Activated T-cell treated with anti-CD3 and anti-CD28 coated beads, Interleukin-2, amount 50 U/mL, for 4 hours (primary cell): ENCODE measurements around the gene INO80. TPM values are rescaled to one million over a fixed set of nuclear protein-coding genes. Genes with fewer than 3 reads are reported as not detected.
"Not testable (repeated sequence)": the region's sequence is repeated elsewhere in the genome, so short reads cannot be mapped to it uniquely, and the experiment has no call there.

Experiments used
- ATAC-seq, 2 donors: fragments of 200-7000 bp; cut with Tn5 transposase; one replicate each; pipeline ENCODE4 v1.10.0; 2021
- DNase-seq: peaks from one replicate; pipeline ENCODE4 v3.0.0-alpha.2; 2020
- H3K27me3 Mint-ChIP-seq: one replicate; pipeline ENCODE4 v1.8.0; 2021; ENCODE audit warnings: low read depth, mixed read lengths
- H3K36me3 Mint-ChIP-seq: one replicate; pipeline ENCODE4 v1.8.0; 2022; ENCODE audit warnings: mixed read lengths; ENCODE audit not compliant: insufficient read depth
- H3K4me1 Mint-ChIP-seq: one replicate; pipeline ENCODE4 v1.8.0; 2021; ENCODE audit warnings: low read depth, mixed read lengths
- H3K4me3 Mint-ChIP-seq: one replicate; pipeline ENCODE4 v1.8.0; 2021; ENCODE audit warnings: mild to moderate bottlenecking, moderate library complexity, mixed read lengths
- H3K9me3 Mint-ChIP-seq: one replicate; pipeline ENCODE4 v1.8.0; 2021; ENCODE audit warnings: mixed read lengths
- total RNA-seq, 3 donors: library from RNA; stranded (reverse); gene quantifications; one replicate each; pipeline ENCODE4 v1.2.1, GENCODE V29; 2021

The INO80 gene, protein sequence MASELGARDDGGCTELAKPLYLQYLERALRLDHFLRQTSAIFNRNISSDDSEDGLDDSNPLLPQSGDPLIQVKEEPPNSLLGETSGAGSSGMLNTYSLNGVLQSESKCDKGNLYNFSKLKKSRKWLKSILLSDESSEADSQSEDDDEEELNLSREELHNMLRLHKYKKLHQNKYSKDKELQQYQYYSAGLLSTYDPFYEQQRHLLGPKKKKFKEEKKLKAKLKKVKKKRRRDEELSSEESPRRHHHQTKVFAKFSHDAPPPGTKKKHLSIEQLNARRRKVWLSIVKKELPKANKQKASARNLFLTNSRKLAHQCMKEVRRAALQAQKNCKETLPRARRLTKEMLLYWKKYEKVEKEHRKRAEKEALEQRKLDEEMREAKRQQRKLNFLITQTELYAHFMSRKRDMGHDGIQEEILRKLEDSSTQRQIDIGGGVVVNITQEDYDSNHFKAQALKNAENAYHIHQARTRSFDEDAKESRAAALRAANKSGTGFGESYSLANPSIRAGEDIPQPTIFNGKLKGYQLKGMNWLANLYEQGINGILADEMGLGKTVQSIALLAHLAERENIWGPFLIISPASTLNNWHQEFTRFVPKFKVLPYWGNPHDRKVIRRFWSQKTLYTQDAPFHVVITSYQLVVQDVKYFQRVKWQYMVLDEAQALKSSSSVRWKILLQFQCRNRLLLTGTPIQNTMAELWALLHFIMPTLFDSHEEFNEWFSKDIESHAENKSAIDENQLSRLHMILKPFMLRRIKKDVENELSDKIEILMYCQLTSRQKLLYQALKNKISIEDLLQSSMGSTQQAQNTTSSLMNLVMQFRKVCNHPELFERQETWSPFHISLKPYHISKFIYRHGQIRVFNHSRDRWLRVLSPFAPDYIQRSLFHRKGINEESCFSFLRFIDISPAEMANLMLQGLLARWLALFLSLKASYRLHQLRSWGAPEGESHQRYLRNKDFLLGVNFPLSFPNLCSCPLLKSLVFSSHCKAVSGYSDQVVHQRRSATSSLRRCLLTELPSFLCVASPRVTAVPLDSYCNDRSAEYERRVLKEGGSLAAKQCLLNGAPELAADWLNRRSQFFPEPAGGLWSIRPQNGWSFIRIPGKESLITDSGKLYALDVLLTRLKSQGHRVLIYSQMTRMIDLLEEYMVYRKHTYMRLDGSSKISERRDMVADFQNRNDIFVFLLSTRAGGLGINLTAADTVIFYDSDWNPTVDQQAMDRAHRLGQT (N-terminal part only)
- 10 to 100 TPM; 39.2 to 42.0 (median 40.5) TPM for total RNA-seq

DNA sequence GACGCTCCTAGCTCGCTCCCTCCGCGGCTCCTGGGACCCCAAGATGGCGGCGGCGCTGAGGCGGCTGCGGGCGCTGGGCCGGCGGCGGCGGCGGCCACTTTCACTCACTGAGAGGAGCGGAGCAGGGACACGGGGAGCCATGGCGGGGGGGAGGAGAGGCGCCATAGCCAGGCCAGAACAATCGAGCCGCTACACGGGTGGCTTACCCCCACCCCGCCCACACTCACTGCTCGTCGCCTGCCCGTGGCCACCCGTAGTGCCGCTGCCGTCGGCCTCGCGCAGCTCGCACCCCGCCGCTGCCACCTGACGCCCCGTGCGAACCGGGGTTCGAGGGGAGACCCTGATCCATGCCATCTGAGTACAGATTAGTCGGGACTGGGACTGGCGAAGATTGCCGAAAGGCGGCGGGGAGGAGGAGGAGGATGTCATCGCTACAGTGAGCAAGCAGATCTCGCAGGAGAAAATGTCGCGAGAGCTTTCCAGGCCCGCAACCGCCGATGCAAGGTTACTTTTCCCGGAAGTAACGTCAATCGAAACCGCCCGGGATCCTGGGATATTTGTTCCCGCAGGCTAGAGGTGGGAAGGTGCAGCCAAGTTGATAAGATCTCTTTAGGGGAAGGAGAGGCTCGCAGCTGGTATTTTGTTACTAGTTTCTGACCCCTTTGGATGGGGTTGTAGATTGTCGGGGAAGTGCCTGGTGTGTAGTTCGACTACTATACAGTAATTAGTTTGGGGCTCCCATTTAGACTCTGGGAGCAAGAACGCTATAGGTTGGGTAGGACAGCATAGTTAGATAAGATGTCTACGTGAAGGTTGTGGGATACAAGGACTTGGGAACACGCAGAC lies at the start of gene INO80:
TSS of gene INO80 (minus strand) at position 165 of the 846 bp plus-strand sequence. CDS start 19,970 bp downstream, outside the sequence.
- ATAC-seq (peak; percentile 77 to 79), DNase-seq (peak; percentile 95)
- Mint-ChIP-seq H3K36me3 (peaks cover 6% of the 10 kb centered on the region), H3K4me1 (peaks cover 18% of the 10 kb centered on the region), H3K9me3 (no peaks in the 10 kb centered on the region), H3K27me3 (no peaks in the 10 kb centered on the region), H3K4me3 (peak within 1 kb of the TSS; percentile 94)

DNA sequence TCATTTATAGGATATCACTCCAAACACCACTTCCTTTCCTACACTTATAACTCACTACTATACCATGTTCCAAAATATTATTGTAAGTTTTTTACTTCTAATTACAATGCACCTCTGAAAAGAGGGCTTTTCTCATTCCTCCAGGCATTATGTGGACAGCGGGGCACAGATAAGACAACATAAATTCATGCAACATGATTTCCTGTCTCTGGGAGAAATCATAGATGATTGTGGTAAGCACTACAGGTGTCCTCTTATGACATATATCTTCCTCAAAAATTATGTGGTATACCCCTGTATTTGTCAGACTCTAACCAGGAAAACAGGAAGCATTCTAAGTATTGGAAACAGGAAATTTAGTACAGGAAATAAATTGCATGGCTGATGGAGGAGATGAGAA lies 45.7 kb upstream of the INO80 start:
- H3K4me3 Mint-ChIP-seq, result no peak overlapping the region
- no peak for DNase-seq
- H3K36me3 Mint-ChIP-seq, result no peaks in the 10 kb centered on the region
- no peak for ATAC-seq
- H3K27me3 Mint-ChIP-seq, result no peaks in the 10 kb centered on the region
- H3K9me3 Mint-ChIP-seq, result no peaks in the 10 kb centered on the region
- H3K4me1 Mint-ChIP-seq, result peaks cover 9% of the 10 kb centered on the region

DNA sequence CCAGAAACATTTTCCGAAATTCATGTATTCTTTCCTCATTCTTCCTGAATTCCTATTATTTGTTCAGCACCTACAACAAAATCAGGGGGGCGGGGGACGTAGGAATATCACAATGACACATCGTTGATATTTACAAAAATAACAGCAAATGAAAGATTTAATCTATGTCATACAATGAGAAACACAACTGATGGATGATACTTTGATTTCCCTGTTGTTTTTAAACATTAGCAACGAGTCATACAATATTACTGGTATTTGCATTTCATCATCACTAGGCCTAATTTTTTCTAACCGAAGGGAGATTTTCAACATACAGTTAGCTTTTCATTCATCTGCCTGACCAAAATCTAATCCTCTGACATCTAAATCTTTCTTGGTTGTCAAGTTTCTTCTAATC lies 45.3 kb upstream of the INO80 start:
- H3K36me3 Mint-ChIP-seq, result no peaks in the 10 kb centered on the region
- H3K4me1 Mint-ChIP-seq, result peaks cover 9% of the 10 kb centered on the region
- no peak overlapping the region for H3K4me3 Mint-ChIP-seq
- H3K9me3 Mint-ChIP-seq, result no peaks in the 10 kb centered on the region
- ATAC-seq (no peak), DNase-seq (no peak)
- no peaks in the 10 kb centered on the region for H3K27me3 Mint-ChIP-seq

DNA sequence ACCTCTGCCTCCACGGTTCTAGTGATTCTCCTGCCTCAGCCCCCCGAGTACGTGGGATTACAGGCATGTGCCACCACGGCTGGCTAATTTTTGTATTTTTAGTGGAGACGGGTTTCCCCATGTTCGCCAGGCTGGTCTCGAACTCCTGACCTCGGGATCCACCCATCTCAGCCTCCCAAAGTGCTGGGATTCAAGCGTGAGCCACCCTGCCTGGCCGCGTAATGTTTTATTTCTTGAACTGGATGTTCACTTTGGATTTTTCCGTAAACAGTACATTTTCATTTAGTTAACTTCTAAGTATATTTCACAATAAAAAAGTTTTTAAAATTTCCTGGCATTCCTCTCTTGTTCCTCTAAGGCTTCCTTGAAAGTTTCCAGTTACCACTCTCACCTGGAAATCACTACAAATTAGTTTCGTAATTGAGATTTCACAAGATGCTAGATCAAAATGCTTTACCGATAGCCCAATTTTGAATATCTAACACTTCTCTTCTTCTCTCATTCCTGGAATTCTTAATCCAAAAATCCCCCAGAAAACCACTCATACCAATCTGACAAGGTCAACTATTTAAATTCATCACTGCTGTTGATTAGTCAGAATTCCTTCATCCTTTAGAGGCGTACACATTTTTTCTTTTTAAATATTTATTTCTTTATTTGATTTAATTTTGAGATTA lies 44.7 kb upstream of the INO80 start:
- Mint-ChIP-seq H3K4me3 (no peak overlapping the region), H3K36me3 (no peaks in the 10 kb centered on the region), H3K4me1 (peaks cover 9% of the 10 kb centered on the region), H3K27me3 (no peaks in the 10 kb centered on the region), H3K9me3 (no peaks in the 10 kb centered on the region)
- no peak for ATAC-seq
- no peak for DNase-seq

DNA sequence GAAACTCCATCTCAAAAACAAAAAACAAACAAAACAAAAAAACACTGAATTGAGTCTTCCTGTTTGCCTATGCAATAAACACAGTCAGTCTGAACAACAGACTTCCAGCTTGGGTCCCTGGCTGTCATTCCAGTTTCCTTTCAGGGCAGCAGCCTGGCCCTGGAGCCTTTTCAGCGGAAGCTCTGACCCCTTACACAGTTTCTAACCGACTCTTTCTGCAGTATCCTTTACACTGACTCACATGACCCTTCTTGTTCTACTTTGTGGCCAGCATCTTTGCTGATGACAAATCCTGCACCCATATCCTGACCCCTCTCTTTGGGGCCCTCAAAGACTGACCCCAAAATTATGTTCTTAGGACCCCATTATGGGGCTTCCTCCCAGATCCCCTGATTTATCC lies 38.3 kb upstream of the INO80 start:
- no peak for DNase-seq
- Mint-ChIP-seq H3K9me3 (no peaks in the 10 kb centered on the region), H3K27me3 (no peaks in the 10 kb centered on the region)

DNA sequence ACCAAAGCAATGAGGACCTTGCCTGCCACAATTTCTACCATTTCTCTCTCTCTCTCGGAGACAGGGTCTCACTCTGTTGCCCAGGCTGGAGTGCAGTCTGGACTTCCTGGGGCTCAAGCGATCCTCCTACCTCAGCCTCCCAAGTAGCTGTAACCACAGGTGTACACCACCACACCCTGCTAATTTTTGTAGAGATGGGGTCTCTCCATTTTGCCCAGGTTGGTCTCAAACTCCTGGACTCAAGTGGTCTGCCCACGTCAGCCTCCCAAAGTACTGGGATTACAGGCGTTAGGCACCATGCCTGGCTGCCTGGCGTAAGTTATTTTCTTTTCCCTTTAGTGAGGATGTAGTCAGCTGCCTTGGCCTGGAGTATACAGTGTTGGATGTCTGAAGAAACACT lies 37.7 kb upstream of the INO80 start:
- ATAC-seq, result no peak
- no peaks in the 10 kb centered on the region for H3K36me3 Mint-ChIP-seq
- DNase-seq, result no peak
- H3K4me1 Mint-ChIP-seq, result peaks cover 8% of the 10 kb centered on the region
- H3K4me3 Mint-ChIP-seq, result no peak overlapping the region
- no peaks in the 10 kb centered on the region for H3K27me3 Mint-ChIP-seq
- H3K9me3 Mint-ChIP-seq, result no peaks in the 10 kb centered on the region

More for the DNA sequence above, 38.3 kb upstream of the INO80 start:
- Mint-ChIP-seq H3K4me3 (no peak overlapping the region), H3K4me1 (peaks cover 8% of the 10 kb centered on the region), H3K36me3 (no peaks in the 10 kb centered on the region)
- no peak for ATAC-seq

DNA sequence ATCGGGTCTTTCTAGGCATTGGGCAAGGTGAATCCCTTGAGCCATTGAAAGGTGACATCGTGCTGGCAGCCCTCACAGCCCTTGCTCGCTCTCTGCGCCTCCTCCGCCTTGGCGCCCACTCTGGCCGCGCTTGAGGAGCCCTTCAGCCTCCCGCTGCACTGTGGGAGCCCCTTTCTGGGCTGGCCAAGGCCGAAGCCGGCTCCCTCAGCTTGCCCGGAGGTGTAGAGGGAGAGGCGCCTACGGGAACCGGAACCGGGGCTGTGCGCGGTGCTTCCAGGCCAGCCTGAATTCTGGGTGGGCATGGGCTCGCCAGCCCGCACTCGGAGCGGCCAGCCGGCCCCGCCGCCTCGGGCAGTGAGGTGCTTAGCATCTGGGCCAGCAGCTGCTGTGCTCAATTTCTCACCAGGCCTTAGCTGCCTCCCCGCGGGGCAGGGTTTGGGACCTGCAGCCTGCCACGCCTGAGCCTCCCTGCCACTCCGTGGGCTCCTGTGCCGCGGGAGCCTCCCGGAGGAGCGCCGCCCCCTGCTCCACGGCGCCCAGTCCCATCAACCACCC lies 35.4 kb upstream of the INO80 start:
- H3K27me3 Mint-ChIP-seq, result no peaks in the 10 kb centered on the region
- ATAC-seq, result no peak
- H3K36me3 Mint-ChIP-seq, result no peaks in the 10 kb centered on the region
- no peak for DNase-seq
- H3K4me1 Mint-ChIP-seq, result peaks cover 8% of the 10 kb centered on the region
- H3K9me3 Mint-ChIP-seq, result no peaks in the 10 kb centered on the region
- H3K4me3 Mint-ChIP-seq, result no peak overlapping the region

DNA sequence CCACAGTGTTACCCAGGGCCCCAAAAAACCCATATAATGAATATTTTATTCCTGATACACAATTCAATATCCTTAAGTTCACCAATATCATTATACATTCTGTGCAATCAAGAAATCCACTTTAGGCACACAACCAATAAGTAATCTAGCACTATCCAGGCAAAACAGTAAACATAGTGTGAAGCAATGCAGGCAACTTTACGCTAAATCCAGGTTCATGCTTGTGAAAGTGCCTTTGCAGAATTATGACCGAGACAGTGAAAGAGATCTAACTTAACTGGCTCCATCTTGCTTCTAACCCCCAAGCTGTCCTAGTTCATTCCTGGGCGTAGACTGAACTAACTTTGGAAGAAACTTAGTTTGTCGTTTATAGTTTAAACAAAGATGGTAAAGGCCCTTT lies 34.2 kb upstream of the INO80 start:
- no peak for ATAC-seq
- no peak overlapping the region for H3K4me3 Mint-ChIP-seq
- H3K36me3 Mint-ChIP-seq, result no peaks in the 10 kb centered on the region
- no peaks in the 10 kb centered on the region for H3K27me3 Mint-ChIP-seq
- DNase-seq, result no peak
- H3K4me1 Mint-ChIP-seq, result peaks cover 8% of the 10 kb centered on the region
- H3K9me3 Mint-ChIP-seq, result no peaks in the 10 kb centered on the region

DNA sequence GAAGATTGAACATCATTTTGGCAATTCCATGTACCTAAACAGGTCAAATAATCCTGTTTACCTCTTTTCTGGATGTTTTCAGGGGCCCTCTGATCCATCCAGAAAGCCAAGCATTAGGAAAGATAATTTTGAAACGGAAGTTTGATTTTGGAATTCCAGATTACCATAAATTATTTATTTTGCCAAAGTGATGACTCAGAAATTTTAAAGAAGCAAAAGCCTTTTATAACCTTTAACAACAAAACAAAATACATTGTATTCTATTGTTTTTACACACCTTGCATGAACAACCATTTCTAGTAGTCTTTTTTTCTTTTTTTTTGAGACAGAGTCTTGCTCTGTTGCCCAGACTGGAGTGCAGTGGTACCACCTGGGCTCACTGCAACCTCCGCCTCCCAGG lies 32.0 kb upstream of the INO80 start:
- H3K27me3 Mint-ChIP-seq, result no peaks in the 10 kb centered on the region
- DNase-seq (no peak), ATAC-seq (no peak)
- H3K9me3 Mint-ChIP-seq, result no peaks in the 10 kb centered on the region
- H3K36me3 Mint-ChIP-seq, result no peaks in the 10 kb centered on the region
- H3K4me1 Mint-ChIP-seq, result peaks cover 8% of the 10 kb centered on the region
- no peak overlapping the region for H3K4me3 Mint-ChIP-seq

DNA sequence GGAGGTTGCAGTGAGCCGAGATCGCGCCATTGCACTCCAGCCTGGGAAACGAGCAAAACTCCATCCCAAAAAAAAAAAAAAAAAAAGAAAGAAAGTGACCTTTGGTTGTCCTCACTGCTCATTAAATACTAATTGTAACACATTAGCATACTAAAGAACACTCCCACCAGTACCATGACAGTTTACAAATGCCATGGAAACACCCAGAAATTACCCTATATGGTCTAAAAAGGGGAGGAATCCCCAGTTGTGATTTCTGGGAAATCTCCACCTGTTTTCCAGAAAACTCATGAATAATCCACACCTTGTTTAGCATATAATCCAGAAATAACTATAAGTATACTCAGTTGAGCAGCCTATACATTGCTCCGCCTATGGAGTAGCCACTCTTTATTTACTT lies 23.5 kb upstream of the INO80 start:
- H3K36me3 Mint-ChIP-seq, result no peaks in the 10 kb centered on the region
- no peaks in the 10 kb centered on the region for H3K4me1 Mint-ChIP-seq
- no peak for ATAC-seq
- no peak for DNase-seq
- H3K27me3 Mint-ChIP-seq, result no peaks in the 10 kb centered on the region
- H3K9me3 Mint-ChIP-seq, result no peaks in the 10 kb centered on the region
- H3K4me3 Mint-ChIP-seq, result no peak overlapping the region

DNA sequence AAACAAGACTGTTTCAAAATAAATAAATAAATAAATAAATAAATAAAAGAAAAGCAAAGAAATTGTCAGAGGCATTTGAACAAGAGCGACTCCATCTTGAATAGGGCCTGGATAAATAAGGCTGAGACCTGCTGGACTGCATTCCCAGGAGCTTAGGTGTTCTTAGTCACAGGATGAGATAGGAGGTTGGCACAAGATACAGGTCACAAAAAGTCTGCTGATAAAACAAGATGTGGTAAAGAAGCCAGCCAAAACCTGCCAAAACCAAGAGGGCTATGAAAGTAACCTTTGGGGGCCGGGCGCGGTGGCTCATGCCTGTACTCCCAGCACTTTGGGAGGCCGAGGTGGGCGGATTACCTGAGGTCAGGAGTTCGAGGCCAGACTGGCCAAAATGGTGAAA lies 23.0 kb upstream of the INO80 start:
- ATAC-seq, H3K9me3 Mint-ChIP-seq, DNase-seq: not testable (repeated sequence)

DNA sequence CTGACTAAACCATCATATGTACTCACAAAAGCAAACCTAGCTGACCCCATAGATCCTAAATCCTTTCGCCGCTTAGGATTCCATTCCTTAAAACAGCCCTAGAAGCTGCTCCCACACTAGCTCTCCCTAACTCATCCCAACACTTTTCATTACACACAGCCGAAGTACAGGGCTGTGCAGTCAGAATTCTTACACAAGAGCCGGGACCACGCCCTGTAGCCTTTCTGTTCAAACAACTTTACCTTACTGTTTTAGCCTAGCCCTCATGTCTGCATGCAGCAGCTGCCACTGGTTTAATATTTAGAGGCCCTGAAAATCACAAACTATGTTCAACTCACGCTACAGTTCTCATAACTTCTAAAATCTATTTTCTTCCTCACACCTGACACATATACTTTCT lies 19.5 kb upstream of the INO80 start:
- H3K9me3 Mint-ChIP-seq, H3K27me3 Mint-ChIP-seq, H3K4me3 Mint-ChIP-seq, ATAC-seq, DNase-seq, H3K4me1 Mint-ChIP-seq, H3K36me3 Mint-ChIP-seq: not testable (repeated sequence)

More for the DNA sequence above, 23.0 kb upstream of the INO80 start:
- H3K4me3 Mint-ChIP-seq, H3K27me3 Mint-ChIP-seq, H3K4me1 Mint-ChIP-seq, H3K36me3 Mint-ChIP-seq: not testable (repeated sequence)

DNA sequence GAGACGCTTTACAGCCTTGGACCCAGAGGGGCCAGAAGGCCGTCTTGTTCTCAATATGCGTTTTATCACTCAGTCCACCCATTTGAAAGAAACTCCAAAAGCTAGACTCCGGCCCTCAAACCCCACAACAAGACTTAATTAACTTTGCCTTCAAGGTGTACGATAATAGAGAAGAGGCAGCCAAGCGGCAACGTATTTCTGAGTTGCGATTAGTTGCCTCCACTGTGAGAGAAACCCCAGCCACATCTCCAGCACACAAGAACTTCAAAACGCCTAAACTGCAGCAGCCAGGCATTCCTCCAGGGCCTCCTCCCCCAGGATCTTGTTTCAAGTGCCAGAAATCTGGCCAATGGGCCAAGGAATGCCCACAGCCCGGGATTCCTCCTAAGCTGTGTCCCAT lies 17.4 kb upstream of the INO80 start:
- H3K9me3 Mint-ChIP-seq, result no peaks in the 10 kb centered on the region
- no peak for ATAC-seq

More for the DNA sequence above, 17.4 kb upstream of the INO80 start:
- Mint-ChIP-seq H3K4me3 (no peak overlapping the region), H3K27me3 (peaks cover 5% of the 10 kb centered on the region), H3K4me1 (no peaks in the 10 kb centered on the region), H3K36me3 (no peaks in the 10 kb centered on the region)
- no peak for DNase-seq
